SIG-M5 treated with dmso at 0.1 percent for 504 hours (cell line): ENCODE results near the gene NTRK2.
"Not testable (repeated sequence)": the region's sequence is repeated elsewhere in the genome, so short reads cannot be mapped to it uniquely, and the experiment has no call there.

Experiments used
- DNase-seq: peaks from one replicate; lab custom pipeline; 2025; ENCODE audit not compliant: unreplicated experiment; lab: John Stamatoyannopoulos, UW

NTRK2 gene

GRCh38 chr9:84875193-84875592 lies 205.7 kb downstream of the NTRK2 start:
- DNase-seq, result no peak

GRCh38 chr9:84879631-84880030 lies 210.1 kb downstream of the NTRK2 start:
- no peak for DNase-seq

- DNase-seq, result no peak
Measured at GRCh38 chr9:84880835-84881234, 211.3 kb downstream of the NTRK2 start.

GRCh38 chr9:84886866-84887265 lies 217.3 kb downstream of the NTRK2 start:
- DNase-seq, result no peak

GRCh38 chr9:84891924-84892323 lies 222.4 kb downstream of the NTRK2 start:
- DNase-seq, result no peak

- DNase-seq, result no peak
Measured at GRCh38 chr9:84893419-84894128, 224.0 kb downstream of the NTRK2 start.

GRCh38 chr9:84894859-84895258 lies 225.3 kb downstream of the NTRK2 start:
- no peak for DNase-seq

GRCh38 chr9:84897362-84898094 lies 228.0 kb downstream of the NTRK2 start:
- no peak for DNase-seq

GRCh38 chr9:84898188-84898587 lies 228.7 kb downstream of the NTRK2 start:
- DNase-seq, result no peak

GRCh38 chr9:84898618-84899017 lies 229.1 kb downstream of the NTRK2 start:
- DNase-seq, result not testable (repeated sequence)

GRCh38 chr9:84899326-84899725 lies 229.8 kb downstream of the NTRK2 start:
- DNase-seq, result no peak

GRCh38 chr9:84900421-84900820 lies 230.9 kb downstream of the NTRK2 start:
- no peak for DNase-seq

- no peak for DNase-seq
Measured at GRCh38 chr9:84903963-84904362, 234.4 kb downstream of the NTRK2 start.

GRCh38 chr9:84916769-84917168 lies 247.2 kb downstream of the NTRK2 start:
- no peak for DNase-seq

- DNase-seq, result no peak
Measured at GRCh38 chr9:84917366-84918070, 248.0 kb downstream of the NTRK2 start.

GRCh38 chr9:84919440-84919839 lies 249.9 kb downstream of the NTRK2 start:
- no peak for DNase-seq

- no peak for DNase-seq
Measured at GRCh38 chr9:84921175-84921574, 251.6 kb downstream of the NTRK2 start.

GRCh38 chr9:84922051-84922450 lies 252.5 kb downstream of the NTRK2 start:
- no peak for DNase-seq

GRCh38 chr9:84924266-84924665 lies 254.7 kb downstream of the NTRK2 start:
- no peak for DNase-seq

GRCh38 chr9:84925225-84925872 lies 255.8 kb downstream of the NTRK2 start:
- no peak for DNase-seq

GRCh38 chr9:84926793-84927192 lies 257.3 kb downstream of the NTRK2 start:
- no peak for DNase-seq
